H9 (cell line): ENCODE data around the gene SMU1. TPM values are rescaled to one million over a fixed set of nuclear protein-coding genes. Genes with fewer than 3 reads are reported as not detected.

ENCODE experiments used
- DNase-seq: peaks from one replicate; pipeline ENCODE4 v3.0.0-alpha.2; 2017
- H2AFZ ChIP-seq: one replicate; pipeline ENCODE4 v1.6.1; 2013; ENCODE audit warnings: mild to moderate bottlenecking, low read length, control low read depth, moderate library complexity
- H2AK5ac ChIP-seq: 2 replicates; pipeline ENCODE4 v1.6.1; 2013; ENCODE audit warnings: low read length, control low read depth, mixed read lengths; ENCODE audit not compliant: insufficient read length
- H2BK120ac ChIP-seq: one replicate; pipeline ENCODE4 v1.6.1; 2013; ENCODE audit warnings: low read depth, mild to moderate bottlenecking, low read length, control low read depth, inconsistent platforms; ENCODE audit not compliant: poor library complexity, severe bottlenecking
- H2BK12ac ChIP-seq: 2 replicates; pipeline ENCODE4 v1.6.1; 2013; ENCODE audit warnings: low read length, control low read depth, mixed read lengths, low read depth; ENCODE audit not compliant: insufficient read length
- H2BK15ac ChIP-seq: 2 replicates; pipeline ENCODE4 v1.6.1; 2013; ENCODE audit warnings: low read depth, low read length, control low read depth
- H2BK20ac ChIP-seq: one replicate; pipeline ENCODE4 v1.6.1; 2013; ENCODE audit warnings: low read depth, mild to moderate bottlenecking, low read length, control low read depth, inconsistent platforms; ENCODE audit not compliant: poor library complexity, severe bottlenecking
- H2BK5ac ChIP-seq: 2 replicates; pipeline ENCODE4 v1.6.1; 2013; ENCODE audit warnings: low read length, control low read depth, mixed read lengths; ENCODE audit not compliant: insufficient read length
- H3K14ac ChIP-seq: 2 replicates; pipeline ENCODE4 v1.6.1; 2013; ENCODE audit warnings: low read length, control low read depth; ENCODE audit not compliant: insufficient read depth
- H3K18ac ChIP-seq: 2 replicates; pipeline ENCODE4 v1.6.1; 2013; ENCODE audit warnings: low read depth, mild to moderate bottlenecking, mixed read lengths, low read length, control low read depth; ENCODE audit not compliant: insufficient read length
- H3K23ac ChIP-seq: 2 replicates; pipeline ENCODE4 v1.6.1; 2013; ENCODE audit warnings: low read length, control low read depth, mixed read lengths, low read depth; ENCODE audit not compliant: insufficient read length
- H3K23me2 ChIP-seq: 2 replicates; pipeline ENCODE4 v1.6.1; 2013; ENCODE audit warnings: low read depth, mild to moderate bottlenecking, mixed read lengths, low read length, control low read depth; ENCODE audit not compliant: insufficient read length, poor library complexity, severe bottlenecking
- H3K27ac ChIP-seq: 2 replicates; pipeline ENCODE4 v1.5.1; 2013; ENCODE audit warnings: low read length, control low read depth, mixed read lengths, low read depth; ENCODE audit not compliant: insufficient read length
- H3K27me3 ChIP-seq: 2 replicates; pipeline ENCODE4 v1.6.1; 2013; ENCODE audit warnings: low read length, control low read depth, inconsistent platforms; ENCODE audit not compliant: insufficient read depth
- H3K4ac ChIP-seq: 2 replicates; pipeline ENCODE4 v1.6.1; 2013; ENCODE audit warnings: low read depth, mild to moderate bottlenecking, control low read depth, inconsistent platforms, low read length, moderate library complexity
- H3K4me1 ChIP-seq: 2 replicates; pipeline ENCODE4 v1.6.1; 2013; ENCODE audit warnings: low read length, control low read depth, inconsistent platforms; ENCODE audit not compliant: insufficient read depth
- H3K4me2 ChIP-seq: 2 replicates; pipeline ENCODE4 v1.6.1; 2013; ENCODE audit warnings: low read length, control low read depth, mixed read lengths; ENCODE audit not compliant: insufficient read length, insufficient read depth
- H3K56ac ChIP-seq: 2 replicates; pipeline ENCODE4 v1.6.1; 2013; ENCODE audit warnings: low read depth, mild to moderate bottlenecking, mixed read lengths, low read length, control low read depth; ENCODE audit not compliant: insufficient read length
- H3K79me1 ChIP-seq: 2 replicates; pipeline ENCODE4 v1.6.1; 2013; ENCODE audit warnings: low read depth, mild to moderate bottlenecking, moderate library complexity, low read length, control low read depth, inconsistent platforms; ENCODE audit not compliant: insufficient read depth, poor library complexity, severe bottlenecking
- H3K79me2 ChIP-seq: 2 replicates; pipeline ENCODE4 v1.6.1; 2013; ENCODE audit warnings: low read length, control low read depth, inconsistent platforms; ENCODE audit not compliant: insufficient read depth
- H3K9ac ChIP-seq: 2 replicates; pipeline ENCODE4 v1.6.1; 2013; ENCODE audit warnings: low read length, control low read depth, mixed read lengths; ENCODE audit not compliant: insufficient read length; ENCODE audit errors: extremely low read depth
- H3K9me3 ChIP-seq: one replicate; pipeline ENCODE4 v1.6.1; 2013; ENCODE audit warnings: low read depth, low read length, inconsistent platforms; ENCODE audit not compliant: control insufficient read depth
- H3T11ph ChIP-seq: one replicate; pipeline ENCODE4 v1.6.1; 2013; ENCODE audit warnings: mild to moderate bottlenecking, low read length, control low read depth, inconsistent platforms
- H4K20me1 ChIP-seq: one replicate; pipeline ENCODE4 v1.6.1; 2013; ENCODE audit not compliant: control insufficient read depth, insufficient read length, insufficient read depth
- H4K5ac ChIP-seq: 2 replicates; pipeline ENCODE4 v1.6.1; 2013; ENCODE audit warnings: low read depth, mild to moderate bottlenecking, mixed read lengths, low read length, control low read depth; ENCODE audit not compliant: insufficient read length
- H4K8ac ChIP-seq: replicated peaks from 2 replicates; pipeline ENCODE4 v1.6.1; 2013; ENCODE audit warnings: low read length, control low read depth, mixed read lengths, low read depth; ENCODE audit not compliant: insufficient read length
- H4K91ac ChIP-seq: 2 replicates; pipeline ENCODE4 v1.6.1; 2013; ENCODE audit warnings: low read depth, mild to moderate bottlenecking, moderate library complexity, mixed read lengths, low read length, control low read depth; ENCODE audit not compliant: insufficient read length
- H3K27ac Mint-ChIP-seq, 3 experiments: 2 replicates in 2 of 3; 3 replicates in 1 of 3; pipeline ENCODE4 v1.8.0; 2020 to 2021; ENCODE audit warnings: mixed read lengths in 3 of 3, mild to moderate bottlenecking in 1 of 3, moderate library complexity in 1 of 3
- H3K27me3 Mint-ChIP-seq: 2 replicates; pipeline ENCODE4 v1.8.0; 2021; ENCODE audit warnings: low read depth, mild to moderate bottlenecking, moderate library complexity, mixed read lengths
- H3K36me3 Mint-ChIP-seq, 3 experiments: 2 replicates in 2 of 3; 3 replicates in 1 of 3; pipeline ENCODE4 v1.8.0; 2020 to 2021; ENCODE audit warnings: low read depth in 3 of 3, mixed read lengths in 3 of 3; ENCODE audit not compliant: insufficient read depth in 1 of 3
- H3K4me1 Mint-ChIP-seq, 2 experiments: 2 replicates each; pipeline ENCODE4 v1.8.0; 2020; ENCODE audit warnings: mixed read lengths in 2 of 2
- H3K4me3 Mint-ChIP-seq, 2 experiments: 2 replicates in 1 of 2; 3 replicates in 1 of 2; pipeline ENCODE4 v1.8.0; 2020 to 2021; ENCODE audit warnings: mild to moderate bottlenecking in 2 of 2, mixed read lengths in 2 of 2, moderate library complexity in 1 of 2
- H3K9me3 Mint-ChIP-seq, 2 experiments: 2 replicates in 1 of 2; 3 replicates in 1 of 2; pipeline ENCODE4 v1.8.0; 2020; ENCODE audit warnings: mild to moderate bottlenecking in 2 of 2, mixed read lengths in 2 of 2, moderate library complexity in 1 of 2
- WGBS: extraction: QIAGEN DNeasy Blood & Tissue Kit; methylation state at CpG from one replicate; pipeline ENCODE4 v1.1.7; 2013; ENCODE audit warnings: missing lambda C conversion rate, low lambda C conversion rate, mixed read lengths; ENCODE audit not compliant: insufficient read length; ENCODE audit errors: extremely low coverage; 5-methylcytosine and 5-hydroxymethylcytosine counted together
- total RNA-seq: library from RNA; stranded (reverse); gene quantifications from 2 replicates; pipeline ENCODE4 v1.2.1, GENCODE V29; 2021
- TF ChIP-seq, protein P1 (sequence below): fragments of 200-600 bp; sonication (generic); conservative IDR thresholded peaks from 3 replicates; pipeline ENCODE4 v1.8.0; 2021; ENCODE audit warnings: antibody characterized with exemption, mild to moderate bottlenecking

The SMU1 gene
- total RNA-seq, 1 experiment from 2014 or later = 26.9 TPM

DNA sequence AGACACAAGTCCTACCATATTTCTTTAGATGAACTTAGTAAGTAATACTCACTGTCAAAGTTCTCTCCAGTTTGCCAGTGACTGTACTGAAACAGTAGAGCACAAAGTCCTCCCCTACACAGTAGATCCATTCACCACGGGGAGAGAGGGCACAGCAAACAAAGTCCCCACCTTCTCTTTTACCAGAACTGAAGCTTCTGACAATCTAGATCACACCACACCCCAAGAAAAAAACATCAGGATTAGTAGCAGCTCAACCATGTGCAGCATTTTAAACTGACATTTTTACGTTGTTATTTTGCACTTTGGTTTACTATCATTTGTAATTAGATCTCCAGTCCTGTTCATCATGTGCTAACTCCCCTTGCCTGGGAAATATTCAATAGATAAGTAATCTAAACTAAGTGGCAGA is 28.4 kb downstream of the SMU1 start:
- H3K18ac ChIP-seq = no peak overlapping the region
- Mint-ChIP-seq H3K27me3 (no peaks in the 10 kb centered on the region), H3K27ac (no peak overlapping the region)

More for the DNA sequence above, 28.4 kb downstream of the SMU1 start:
- no peak overlapping the region for H3K9ac ChIP-seq
- H3K23ac ChIP-seq = no peak overlapping the region
- 0 out of 2 replicates have a peak, but pooled peaks cover 3% of the 10 kb centered on the region for H3K4me1 ChIP-seq
- H3K4ac ChIP-seq = no peak overlapping the region
- no peak overlapping the region for H2BK15ac ChIP-seq
- no peaks in the 10 kb centered on the region for H3K9me3 Mint-ChIP-seq
- no peak overlapping the region for H4K8ac ChIP-seq
- no peak overlapping the region for H3K14ac ChIP-seq
- no peak overlapping the region for H3K27ac ChIP-seq
- no peak overlapping the region for H4K5ac ChIP-seq
- H3K56ac ChIP-seq = no peak overlapping the region
- TF ChIP-seq, protein P1, sequence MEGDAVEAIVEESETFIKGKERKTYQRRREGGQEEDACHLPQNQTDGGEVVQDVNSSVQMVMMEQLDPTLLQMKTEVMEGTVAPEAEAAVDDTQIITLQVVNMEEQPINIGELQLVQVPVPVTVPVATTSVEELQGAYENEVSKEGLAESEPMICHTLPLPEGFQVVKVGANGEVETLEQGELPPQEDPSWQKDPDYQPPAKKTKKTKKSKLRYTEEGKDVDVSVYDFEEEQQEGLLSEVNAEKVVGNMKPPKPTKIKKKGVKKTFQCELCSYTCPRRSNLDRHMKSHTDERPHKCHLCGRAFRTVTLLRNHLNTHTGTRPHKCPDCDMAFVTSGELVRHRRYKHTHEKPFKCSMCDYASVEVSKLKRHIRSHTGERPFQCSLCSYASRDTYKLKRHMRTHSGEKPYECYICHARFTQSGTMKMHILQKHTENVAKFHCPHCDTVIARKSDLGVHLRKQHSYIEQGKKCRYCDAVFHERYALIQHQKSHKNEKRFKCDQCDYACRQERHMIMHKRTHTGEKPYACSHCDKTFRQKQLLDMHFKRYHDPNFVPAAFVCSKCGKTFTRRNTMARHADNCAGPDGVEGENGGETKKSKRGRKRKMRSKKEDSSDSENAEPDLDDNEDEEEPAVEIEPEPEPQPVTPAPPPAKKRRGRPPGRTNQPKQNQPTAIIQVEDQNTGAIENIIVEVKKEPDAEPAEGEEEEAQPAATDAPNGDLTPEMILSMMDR = no peak
- no peaks in the 10 kb centered on the region for H3K79me2 ChIP-seq
- peaks cover 15 to 16% of the 10 kb centered on the region in 2 experiments for H3K4me1 Mint-ChIP-seq
- no peak overlapping the region for H2BK20ac ChIP-seq
- H3K23me2 ChIP-seq = peaks cover 7% of the 10 kb centered on the region
- H4K91ac ChIP-seq = no peak overlapping the region
- H3K4me2 ChIP-seq = no peak overlapping the region
- H2AK5ac ChIP-seq = no peak overlapping the region
- no peaks in the 10 kb centered on the region for H4K20me1 ChIP-seq
- H2AFZ ChIP-seq = no peak overlapping the region
- H3K79me1 ChIP-seq = no peaks in the 10 kb centered on the region
- H3K27me3 ChIP-seq = no peaks in the 10 kb centered on the region
- H2BK12ac ChIP-seq = no peak overlapping the region
- WGBS = no CpG with 5 or more reads among the region's 2 CpGs
- no peak overlapping the region for H3K4me3 Mint-ChIP-seq
- no peak overlapping the region for H2BK120ac ChIP-seq
- peaks cover 16 to 50% (median 44%) of the 10 kb centered on the region in 3 experiments; a peak in 6 of 7 replicates for H3K36me3 Mint-ChIP-seq
- no peaks in the 10 kb centered on the region for H3K9me3 ChIP-seq
- no peak overlapping the region for H3T11ph ChIP-seq
- no peak for DNase-seq
- no peak overlapping the region for H2BK5ac ChIP-seq
